SK-N-SH (cell line): ENCODE results near the gene LRRTM2.

Source experiments
- CHD2 ChIP-seq: fragments of 150-350 bp; IDR thresholded peaks from 2 replicates; pipeline ENCODE4 v1.6.1; 2018; ENCODE audit warnings: low read length; ENCODE audit not compliant: partially characterized antibody
- CTCF ChIP-seq: fragments of 200-600 bp; sonication (generic); IDR thresholded peaks from 2 replicates; pipeline ENCODE4 v1.6.1; 2017; ENCODE audit warnings: antibody characterized with exemption, mild to moderate bottlenecking, moderate library complexity
- FOXM1 ChIP-seq: IDR thresholded peaks from 2 replicates; pipeline ENCODE4 v1.4.0; 2012; ENCODE audit warnings: low read depth, mild to moderate bottlenecking
- MXI1 ChIP-seq: IDR thresholded peaks from 2 replicates; pipeline ENCODE4 v1.6.1; 2012; ENCODE audit warnings: mild to moderate bottlenecking, low read depth, low read length, improper control_type of control experiment
- POLR2AphosphoS5 ChIP-seq: IDR thresholded peaks from 2 replicates; pipeline ENCODE4 v1.6.1; 2012; ENCODE audit warnings: low read depth, low read length
- RAD21 ChIP-seq: IDR thresholded peaks from 2 replicates; pipeline ENCODE4 v1.6.1; 2012; ENCODE audit warnings: mild to moderate bottlenecking, low read length
- RCOR1 ChIP-seq: fragments of 150-350 bp; IDR thresholded peaks from 2 replicates; pipeline ENCODE4 v1.6.1; 2017; ENCODE audit warnings: antibody characterized with exemption, low read length
- TAF1 ChIP-seq: IDR thresholded peaks from 2 replicates; pipeline ENCODE4 v1.6.1; 2012; ENCODE audit warnings: low read depth, mild to moderate bottlenecking, low read length, moderate library complexity, borderline replicate concordance
- YY1 ChIP-seq: IDR thresholded peaks from 2 replicates; pipeline ENCODE4 v1.4.0; 2012; ENCODE audit warnings: low read depth, mild to moderate bottlenecking
- TF ChIP-seq, protein P1 (sequence below): IDR thresholded peaks from 2 replicates; pipeline ENCODE4 v1.6.1; 2012; ENCODE audit warnings: mild to moderate bottlenecking, low read depth, low read length, moderate library complexity
- TF ChIP-seq, protein P2 (sequence below): IDR thresholded peaks from 2 replicates; pipeline ENCODE4 v1.4.0; 2012; ENCODE audit warnings: low read depth, borderline replicate concordance

DNA sequence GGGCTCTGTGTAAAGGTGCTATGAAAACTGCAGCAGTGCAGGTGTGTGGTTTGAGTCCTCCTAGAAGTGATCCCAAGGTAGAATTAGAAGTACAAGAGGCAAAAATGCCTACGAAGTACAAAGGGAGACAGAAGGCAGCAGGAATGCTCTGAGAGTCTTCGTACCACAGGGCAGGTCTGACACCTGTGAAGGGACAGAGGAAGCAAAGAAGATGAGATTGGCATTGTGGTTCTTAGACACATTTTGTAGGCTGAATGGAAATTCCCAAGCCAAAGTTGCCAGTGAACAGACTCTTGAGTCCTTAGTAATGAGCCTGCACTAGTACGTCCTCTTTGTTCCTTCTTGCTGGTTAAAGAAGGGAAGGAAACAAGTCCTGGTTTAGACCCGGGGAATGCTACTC, 1.7 kb upstream of the LRRTM2 start:
- TF ChIP-seq CTCF (no peak), RAD21 (no peak), FOXM1 (no peak), CHD2 (no peak), MXI1 (no peak), TAF1 (no peak), YY1 (no peak), POLR2AphosphoS5 (no peak), RCOR1 (no peak)
- TF ChIP-seq, protein P1, sequence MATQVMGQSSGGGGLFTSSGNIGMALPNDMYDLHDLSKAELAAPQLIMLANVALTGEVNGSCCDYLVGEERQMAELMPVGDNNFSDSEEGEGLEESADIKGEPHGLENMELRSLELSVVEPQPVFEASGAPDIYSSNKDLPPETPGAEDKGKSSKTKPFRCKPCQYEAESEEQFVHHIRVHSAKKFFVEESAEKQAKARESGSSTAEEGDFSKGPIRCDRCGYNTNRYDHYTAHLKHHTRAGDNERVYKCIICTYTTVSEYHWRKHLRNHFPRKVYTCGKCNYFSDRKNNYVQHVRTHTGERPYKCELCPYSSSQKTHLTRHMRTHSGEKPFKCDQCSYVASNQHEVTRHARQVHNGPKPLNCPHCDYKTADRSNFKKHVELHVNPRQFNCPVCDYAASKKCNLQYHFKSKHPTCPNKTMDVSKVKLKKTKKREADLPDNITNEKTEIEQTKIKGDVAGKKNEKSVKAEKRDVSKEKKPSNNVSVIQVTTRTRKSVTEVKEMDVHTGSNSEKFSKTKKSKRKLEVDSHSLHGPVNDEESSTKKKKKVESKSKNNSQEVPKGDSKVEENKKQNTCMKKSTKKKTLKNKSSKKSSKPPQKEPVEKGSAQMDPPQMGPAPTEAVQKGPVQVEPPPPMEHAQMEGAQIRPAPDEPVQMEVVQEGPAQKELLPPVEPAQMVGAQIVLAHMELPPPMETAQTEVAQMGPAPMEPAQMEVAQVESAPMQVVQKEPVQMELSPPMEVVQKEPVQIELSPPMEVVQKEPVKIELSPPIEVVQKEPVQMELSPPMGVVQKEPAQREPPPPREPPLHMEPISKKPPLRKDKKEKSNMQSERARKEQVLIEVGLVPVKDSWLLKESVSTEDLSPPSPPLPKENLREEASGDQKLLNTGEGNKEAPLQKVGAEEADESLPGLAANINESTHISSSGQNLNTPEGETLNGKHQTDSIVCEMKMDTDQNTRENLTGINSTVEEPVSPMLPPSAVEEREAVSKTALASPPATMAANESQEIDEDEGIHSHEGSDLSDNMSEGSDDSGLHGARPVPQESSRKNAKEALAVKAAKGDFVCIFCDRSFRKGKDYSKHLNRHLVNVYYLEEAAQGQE, result no peak
- TF ChIP-seq, protein P2, sequence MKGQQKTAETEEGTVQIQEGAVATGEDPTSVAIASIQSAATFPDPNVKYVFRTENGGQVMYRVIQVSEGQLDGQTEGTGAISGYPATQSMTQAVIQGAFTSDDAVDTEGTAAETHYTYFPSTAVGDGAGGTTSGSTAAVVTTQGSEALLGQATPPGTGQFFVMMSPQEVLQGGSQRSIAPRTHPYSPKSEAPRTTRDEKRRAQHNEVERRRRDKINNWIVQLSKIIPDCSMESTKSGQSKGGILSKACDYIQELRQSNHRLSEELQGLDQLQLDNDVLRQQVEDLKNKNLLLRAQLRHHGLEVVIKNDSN, result no peak
